Measurements from ENCODE around the gene DOCK4. TPM values are rescaled to one million over a fixed set of nuclear protein-coding genes. Genes with fewer than 3 reads are reported as not detected.

Gene DOCK4
- total RNA-seq, 1 donor from 2014 or later: 13.9 TPM

DNA sequence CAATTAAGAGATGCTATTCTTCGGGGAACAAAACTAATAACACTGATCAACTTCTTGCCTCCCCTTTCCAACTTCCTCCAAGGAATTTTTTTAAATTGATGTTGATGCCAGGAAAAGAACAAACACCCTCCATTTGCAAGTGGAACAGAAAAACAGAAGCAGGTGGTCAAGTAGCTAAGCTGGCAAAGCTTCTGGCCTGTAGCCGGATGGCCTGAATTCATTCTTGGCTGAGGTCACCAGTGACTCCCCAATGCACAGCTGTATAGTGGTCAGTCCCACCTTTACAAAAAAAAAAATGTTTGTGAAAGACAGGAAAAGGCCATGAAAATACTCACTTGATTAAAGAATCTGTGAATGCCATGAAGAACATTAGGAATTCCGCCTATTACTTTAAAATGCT, 39.1 kb downstream of the DOCK4 start:
- intact Hi-C loops (cut with micrococcal nuclease): no loop called here
- no peak for DNase-seq
- no peak for ATAC-seq

DNA sequence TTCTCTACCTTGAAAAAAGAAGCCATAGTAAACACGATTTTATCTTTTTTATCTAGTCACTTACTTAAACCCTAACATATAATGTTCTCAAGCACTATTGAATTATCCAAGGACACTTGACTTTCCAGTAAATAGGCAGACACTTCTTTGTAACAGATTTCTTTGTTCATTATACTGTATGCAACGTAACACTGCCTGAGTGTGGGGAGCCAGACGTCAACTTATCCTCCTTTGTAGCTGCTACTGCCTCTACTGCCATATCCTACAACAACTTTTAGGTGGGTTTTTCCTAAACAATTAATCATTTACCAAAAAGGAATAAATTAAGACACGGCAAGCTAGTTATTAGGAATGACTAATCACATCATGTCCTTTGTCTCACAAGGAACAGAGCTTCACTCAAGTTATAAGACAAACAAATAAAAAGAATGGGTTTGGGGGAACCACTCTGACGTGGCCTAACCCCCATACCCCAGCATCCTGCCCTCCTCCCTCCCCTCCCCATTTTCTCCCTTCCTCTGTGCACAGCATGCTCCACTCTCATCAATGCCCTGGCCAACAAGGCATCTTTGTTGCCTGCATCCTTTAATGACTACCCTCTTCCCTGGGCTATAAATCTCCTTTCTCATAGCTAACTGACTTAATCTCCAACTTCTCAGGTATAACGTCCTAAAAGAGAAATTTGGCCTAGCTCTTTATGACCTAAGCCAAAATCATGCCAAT, 43.3 kb downstream of the DOCK4 start:
- intact Hi-C loops (cut with micrococcal nuclease): no loop called here
- ATAC-seq: no peak

DNA sequence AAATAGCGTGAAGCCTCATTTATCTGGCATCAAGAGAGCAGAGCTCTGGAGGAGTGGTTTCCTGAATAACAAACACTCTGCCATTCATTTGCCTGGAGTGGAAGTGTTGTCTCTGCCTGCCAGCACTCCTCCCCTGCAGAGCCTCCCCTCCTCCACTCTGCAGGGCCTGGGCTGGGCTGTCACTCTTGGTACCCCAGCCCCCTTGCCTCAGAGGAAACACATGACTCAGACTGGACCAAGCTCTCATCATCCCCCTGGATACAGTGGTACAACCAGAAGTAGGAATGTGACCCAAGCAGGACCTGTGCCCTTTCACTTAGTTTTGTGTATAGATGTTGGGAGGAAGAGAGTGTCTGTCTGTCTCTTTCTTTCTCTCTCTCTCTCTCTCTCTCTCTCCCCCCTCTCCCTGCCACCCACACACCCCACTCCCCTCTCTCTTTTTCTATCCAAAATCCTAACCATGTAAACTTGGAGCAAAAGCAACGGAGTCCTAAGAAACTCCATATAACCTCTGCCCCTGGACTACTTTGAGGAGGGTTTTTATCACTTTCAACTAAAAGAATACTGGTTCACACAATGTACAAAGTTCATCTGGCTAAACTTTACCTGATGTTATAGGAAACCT, 43.9 kb downstream of the DOCK4 start:
- ATAC-seq (peak; percentile 94), DNase-seq (peak; percentile 49)
- intact Hi-C loops (cut with micrococcal nuclease): no loop called here

More for the DNA sequence above, 43.3 kb downstream of the DOCK4 start:
- DNase-seq: no peak

DNA sequence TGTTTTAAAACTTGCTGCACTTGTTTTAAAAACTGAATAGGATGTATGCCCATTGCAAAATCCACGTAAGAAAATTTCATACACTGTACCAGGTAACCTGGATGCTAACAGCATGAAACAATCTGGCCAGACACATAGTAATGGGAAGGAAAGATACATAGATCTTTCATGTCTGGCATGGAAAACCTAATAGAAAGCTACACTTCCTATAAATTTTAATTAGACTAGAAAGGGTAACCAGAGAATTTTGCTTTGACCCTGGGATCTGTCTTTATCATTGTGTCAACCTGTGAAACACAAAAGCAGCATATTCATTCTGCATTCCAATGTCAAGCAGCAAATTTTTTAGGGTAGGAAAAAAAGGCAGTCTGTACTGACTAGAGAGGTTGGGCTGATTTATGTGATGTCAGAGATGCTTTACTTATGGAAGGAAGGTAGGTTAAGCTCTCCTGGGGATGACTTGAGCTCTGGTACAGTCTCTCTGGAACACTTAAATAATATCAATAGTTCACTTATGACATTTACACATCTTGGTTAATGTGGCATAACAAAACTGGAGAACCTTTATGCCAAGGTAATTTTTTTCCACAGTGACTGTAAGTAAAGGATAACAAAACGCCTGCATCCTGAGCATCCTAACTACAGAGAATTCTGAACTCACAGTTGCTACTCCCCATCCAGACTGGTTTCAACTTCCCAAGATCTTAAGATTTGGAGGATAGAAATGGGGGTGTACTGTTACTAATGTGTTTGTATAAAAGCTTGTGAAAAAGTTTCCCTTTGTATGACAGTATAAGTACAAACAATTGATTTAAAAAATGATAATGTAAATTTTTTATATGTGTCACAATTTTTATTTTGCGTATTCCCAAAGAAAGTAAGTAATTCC, 44.7 kb downstream of the DOCK4 start:
- ATAC-seq (no peak), DNase-seq (no peak)
- intact Hi-C loops (cut with micrococcal nuclease): no loop called here

DNA sequence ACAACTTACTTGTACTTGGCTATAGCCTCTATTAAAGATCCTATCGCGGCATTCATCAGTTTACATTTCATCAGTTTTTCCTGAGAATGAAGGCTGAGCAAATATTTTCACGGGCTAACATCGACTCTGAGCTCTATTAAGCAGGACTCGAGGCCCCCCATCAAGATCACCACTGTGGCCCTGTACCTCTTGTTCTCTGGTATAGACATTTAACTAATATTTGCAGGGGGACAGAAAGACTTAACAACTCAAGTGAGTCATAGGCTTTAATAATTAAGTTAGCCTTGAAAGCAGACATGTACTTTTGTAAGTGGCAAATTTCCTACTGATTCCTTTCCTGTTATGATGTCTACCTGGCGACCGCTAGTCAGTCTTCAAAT, 45.4 kb downstream of the DOCK4 start:
- ATAC-seq (no peak), DNase-seq (no peak)
- intact Hi-C loops (cut with micrococcal nuclease): no loop called here

DNA sequence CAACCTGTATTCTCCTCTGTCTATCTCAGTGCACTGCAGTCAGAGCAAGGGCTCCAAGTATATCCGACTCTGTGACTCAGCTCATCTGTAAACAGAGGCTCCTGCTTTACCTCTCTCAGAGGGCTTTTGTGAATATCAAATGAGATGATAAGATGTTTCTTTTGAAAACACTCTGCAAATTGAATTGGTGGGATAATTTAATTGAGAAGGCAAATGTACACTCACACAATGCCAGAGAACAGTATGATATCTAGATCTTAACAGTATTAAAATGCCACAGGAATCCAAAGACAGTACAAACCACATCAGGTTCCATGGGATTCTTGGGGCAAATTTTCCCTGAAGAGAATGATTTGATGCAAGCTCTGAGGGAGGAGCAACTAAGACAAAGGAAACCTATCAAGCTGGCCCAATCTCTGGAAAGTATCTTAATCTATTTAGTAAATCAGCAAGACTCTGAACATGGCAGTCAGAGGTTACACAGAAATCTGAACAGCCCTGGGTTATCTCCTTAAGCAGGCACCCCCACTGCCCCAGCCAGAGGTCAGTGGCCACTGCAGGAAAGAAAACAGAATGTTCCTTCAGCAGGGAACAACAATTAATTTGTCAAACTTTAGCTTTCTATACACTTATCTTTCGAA, 45.9 kb downstream of the DOCK4 start:
- intact Hi-C loops (cut with micrococcal nuclease): no loop called here
- ATAC-seq (no peak), DNase-seq (no peak)

DNA sequence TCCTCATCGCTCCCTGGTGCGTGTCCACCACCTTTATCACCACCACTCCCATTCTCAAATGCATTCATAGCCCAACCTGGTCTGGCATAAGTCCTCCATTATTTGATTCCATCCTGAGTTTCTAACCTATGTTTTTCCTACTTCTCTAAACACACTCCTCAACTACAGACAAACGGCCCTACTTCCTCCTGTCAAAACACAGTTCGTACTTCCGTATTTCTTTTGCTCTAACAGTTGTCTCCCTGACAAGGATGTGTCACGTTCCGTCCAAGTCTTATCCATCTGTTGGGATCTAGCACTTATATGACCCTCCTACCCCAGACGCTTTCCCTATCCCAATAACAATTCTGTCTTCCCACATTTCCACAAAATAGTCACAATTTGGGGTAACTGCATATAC, 46.8 kb downstream of the DOCK4 start:
- DNase-seq: no peak
- no peak for ATAC-seq
- intact Hi-C loops (cut with micrococcal nuclease): no loop called here

DNA sequence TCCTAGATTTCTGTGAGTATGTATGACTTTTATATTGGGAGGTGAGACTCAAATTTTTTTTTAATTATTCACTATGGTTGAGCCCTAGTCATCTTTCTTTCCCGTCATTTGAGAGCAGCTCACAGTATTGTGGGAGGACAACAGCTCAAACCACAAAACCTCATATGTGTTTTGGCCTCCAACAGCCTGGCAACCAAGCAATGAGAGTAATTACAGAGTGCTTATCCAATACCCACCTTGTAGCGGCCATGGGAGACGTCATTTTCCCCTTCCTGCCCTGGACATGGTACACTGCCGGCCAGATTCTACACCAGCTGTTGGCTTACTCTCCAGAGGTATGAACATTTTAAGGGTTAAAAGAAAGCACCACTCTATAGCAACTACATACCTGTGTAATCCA, 49.1 kb downstream of the DOCK4 start:
- no peak for ATAC-seq
- intact Hi-C loops (cut with micrococcal nuclease): no loop called here
- no peak for DNase-seq

DNA sequence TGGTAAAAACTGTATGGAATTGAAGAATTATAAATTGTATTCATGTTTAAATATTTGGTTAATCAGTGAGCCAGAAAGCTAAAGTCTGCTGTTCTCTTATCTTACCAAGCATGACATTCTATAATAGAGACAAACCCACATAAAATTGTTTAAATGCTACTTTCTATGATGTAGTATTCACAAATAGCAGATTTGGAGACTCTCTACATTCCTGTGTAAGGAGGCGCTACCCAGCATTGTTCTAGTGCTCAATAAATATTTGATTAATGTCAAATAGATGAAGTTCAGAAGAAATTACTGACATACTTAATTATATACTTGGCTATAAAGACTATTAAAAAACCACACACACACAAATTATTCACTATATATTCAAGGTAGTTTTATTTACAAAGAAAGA, 49.8 kb downstream of the DOCK4 start:
- ATAC-seq (no peak), DNase-seq (no peak)
- intact Hi-C loops (cut with micrococcal nuclease): no loop called here

DNA sequence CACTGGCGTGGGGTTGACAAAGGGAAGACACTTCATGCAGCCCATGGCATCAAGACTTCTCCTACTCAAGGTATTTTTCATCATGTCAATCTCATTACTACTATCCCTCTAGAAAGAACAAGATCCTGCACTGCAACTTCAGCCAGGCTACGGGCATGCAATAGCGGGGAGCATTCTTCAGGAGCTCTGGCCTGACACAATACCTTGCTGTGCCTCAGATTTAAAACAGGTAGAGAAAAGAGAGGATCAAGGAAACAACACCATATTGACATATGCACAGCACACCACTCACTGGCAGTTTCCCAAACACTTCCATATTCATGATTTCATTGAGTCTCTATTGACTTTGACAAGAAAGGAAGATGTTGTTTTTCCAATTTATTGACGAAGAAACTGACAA, 51.5 kb downstream of the DOCK4 start:
- ATAC-seq (no peak), DNase-seq (no peak)
- intact Hi-C loops (cut with micrococcal nuclease): no loop called here

DNA sequence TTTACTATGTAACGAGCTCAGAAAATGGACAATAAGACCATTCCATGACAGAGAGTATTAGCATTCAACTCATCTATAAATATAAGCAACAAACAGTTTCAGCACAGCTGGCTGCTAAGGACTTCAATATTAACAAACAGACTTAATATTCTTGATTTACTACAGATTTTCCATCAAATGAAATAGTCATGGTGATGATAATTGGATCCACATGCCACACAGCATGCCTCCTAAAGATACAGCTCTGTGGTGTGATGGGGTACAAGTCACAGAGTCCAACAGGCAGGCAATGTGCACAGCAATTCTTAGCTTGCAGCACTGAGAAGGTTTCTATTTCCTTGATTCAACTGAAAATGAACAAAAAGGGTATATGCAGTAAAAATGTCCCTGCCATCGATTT, 54.0 kb downstream of the DOCK4 start:
- intact Hi-C loops (cut with micrococcal nuclease): no loop called here
- ATAC-seq (no peak), DNase-seq (no peak)

DNA sequence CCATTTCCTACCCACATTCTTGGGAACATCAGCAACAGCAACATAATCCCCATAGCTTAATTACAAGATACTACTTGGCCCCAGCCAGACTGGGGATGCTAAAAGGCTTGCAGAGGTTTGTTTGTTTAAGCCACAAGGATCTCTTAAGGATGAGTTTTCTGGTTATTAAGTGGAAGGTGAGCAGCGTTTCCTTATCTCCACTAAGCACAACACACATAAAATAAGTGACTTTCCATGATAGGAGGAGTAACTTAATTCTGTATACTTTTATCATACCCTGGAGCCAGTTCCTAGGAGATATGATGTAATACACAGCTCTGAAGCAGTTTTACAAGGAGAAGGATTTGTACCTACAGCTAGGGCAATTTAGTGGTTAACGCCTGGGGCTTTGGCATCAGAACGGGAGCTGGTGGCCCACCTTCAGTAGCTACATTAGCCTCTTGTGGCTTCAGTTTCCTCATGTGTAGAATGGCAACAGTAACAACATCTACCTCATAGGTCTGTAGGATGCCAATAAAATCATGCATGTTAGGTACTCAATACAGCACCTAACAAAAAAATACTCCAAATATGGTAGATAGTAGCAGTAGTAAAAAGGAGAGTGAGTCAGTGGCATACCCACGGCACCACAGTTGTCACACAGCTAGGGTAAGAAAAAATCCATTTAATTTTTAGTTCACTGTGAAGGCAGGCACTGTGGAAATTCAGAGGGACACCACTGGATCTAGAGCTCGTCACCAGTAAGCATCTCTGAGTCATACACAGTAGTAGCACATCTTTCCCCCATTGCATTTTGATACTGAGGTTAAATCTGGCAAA, 55.2 kb downstream of the DOCK4 start:
- no peak for ATAC-seq
- no peak for DNase-seq
- intact Hi-C loops (cut with micrococcal nuclease): no loop called here

DNA sequence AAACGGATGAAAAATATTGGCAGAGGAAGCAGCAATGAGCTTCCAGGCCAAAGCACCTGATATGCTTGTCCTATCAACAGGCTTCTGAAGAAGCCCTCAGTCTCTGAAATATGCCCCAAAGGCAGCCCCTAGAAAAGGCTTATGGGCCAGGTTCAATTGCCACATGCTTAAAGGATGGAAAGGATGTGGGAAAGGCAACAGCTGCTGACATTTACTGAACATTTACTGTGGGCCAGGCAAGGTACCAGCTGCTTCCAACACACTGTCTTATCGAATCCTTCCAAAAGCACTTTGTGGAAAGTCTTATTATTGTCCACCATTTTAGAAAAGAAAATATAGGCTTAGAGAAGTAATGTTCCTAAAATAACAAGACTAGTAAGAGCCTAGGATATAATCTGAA, 56.5 kb downstream of the DOCK4 start:
- intact Hi-C loops (cut with micrococcal nuclease): no loop called here
- ATAC-seq: no peak
- DNase-seq: no peak

DNA sequence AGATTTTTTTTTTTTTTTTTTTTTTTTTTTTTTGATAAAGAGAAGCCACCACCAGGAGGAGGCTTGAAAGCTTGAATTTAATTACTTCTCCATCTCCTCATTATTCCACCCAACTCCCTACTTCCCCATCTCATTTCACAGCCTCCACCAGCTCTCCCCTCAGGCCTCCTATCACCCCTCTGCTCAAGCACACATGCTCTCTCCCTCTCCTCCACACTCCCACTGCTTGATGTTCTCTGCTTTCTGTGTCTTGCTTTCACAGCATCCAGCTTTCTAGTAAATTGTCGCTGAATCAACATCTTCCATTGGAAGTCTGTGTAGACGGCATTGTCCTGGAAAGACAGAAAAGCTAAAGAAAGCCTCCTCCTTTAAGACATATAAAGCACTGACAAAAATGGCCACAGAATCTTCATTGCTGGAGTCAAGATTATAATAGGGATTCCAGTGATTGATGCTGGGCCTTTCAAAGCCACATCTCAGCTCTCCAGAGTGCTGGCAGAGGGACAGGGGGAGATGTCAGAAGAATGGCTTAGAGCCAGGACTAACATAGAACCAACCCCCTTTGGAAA, 58.3 kb downstream of the DOCK4 start:
- intact Hi-C loops (cut with micrococcal nuclease): no loop called here
- no peak for ATAC-seq
- DNase-seq: no peak

DNA sequence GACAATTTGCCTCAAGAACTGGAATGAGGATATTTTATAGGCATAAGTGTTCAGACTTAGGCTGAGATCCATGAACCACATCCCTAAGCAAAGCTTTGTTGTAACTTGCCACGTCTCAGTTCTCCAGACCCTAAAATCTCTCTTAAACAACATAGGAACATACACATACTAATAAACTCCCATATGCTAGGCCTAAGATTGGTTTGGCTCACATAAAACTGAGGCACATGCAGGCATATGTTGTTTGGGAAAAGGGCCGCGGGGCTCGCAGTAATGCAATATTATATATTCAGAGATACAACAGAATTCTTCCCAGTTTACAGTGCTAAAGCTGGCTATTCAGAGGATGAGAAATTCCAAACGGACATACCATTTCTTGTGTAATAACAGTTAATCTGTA, 61.0 kb downstream of the DOCK4 start:
- intact Hi-C loops (cut with micrococcal nuclease): no loop called here
- DNase-seq: no peak
- no peak for ATAC-seq

DNA sequence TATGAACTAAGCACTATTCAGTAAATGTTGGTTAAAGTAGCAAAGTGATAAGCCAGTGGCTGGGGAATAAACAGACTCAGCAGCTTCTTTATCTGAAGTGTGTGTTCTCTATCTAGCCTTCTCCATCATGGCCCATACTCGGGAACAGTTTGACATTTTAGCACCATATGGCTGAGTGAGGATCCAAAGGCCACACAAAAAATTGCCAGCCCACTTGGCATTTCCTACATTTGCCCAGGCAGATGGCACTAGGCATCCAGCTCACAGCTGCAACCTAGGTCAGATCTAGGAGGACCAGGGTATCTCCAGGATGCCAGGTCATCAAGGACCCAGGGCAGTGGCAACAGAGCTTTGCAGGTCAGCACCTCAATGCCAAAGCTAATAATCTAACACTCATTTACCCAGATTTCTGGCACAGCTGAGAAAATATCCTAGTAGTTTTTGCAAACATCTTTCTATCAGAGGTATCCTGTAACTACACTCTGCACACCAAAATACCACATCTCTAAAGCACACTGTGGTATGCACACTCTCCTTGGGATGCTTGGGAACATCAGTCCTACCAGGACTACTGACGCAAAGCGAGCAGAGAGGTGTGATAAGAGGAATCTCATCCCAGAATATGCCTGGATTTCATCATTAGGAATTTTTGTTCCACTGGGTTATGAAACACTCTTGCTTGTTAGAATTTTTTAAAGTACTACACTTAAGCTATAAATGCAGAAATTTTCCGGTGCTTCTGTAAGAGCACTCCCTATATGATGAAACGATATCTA, 61.7 kb downstream of the DOCK4 start:
- DNase-seq (no peak), ATAC-seq (peak; percentile 83)
- intact Hi-C loops (cut with micrococcal nuclease): no loop called here

DNA sequence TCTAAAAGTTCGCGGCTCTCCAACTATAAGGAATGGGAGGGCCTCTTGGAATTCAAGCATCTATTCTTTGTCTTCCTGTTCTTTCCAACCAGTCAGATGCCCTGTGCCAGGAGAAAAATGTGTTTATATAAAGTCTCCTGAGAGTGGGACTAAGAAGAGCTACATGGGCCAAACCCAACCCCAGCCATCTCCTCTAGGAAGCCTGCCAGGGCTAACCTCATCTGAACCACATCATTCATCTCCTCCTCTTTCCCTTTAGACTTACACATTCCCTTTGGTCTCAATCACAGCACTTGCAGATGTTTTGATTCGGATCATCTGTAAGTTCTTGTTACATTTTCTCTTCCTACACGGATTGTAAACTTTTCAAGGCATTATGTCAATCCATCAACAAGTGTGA, 62.6 kb downstream of the DOCK4 start:
- intact Hi-C loops (cut with micrococcal nuclease): no loop called here
- ATAC-seq: peak; percentile 91
- peak; percentile 41 for DNase-seq

DNA sequence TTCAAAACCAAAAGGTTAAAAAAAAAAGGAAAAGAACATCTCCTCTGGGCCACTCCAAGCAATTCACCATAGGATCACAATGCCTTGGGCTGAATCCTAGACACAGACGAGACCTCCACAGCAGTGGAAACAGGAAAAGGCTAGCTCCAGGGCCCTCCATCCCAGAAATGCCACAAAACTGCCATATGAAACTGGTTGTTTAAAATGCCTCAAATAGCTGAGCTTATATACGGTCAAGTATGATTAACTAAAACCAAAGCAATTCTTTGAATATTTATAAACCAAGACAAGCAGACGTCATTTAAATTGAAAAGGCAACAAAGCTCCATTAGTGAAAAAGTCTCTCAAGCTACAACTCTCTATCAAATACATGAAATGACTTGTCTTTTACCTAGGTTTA, 63.1 kb downstream of the DOCK4 start:
- no peak for DNase-seq
- ATAC-seq: no peak
- intact Hi-C loops (cut with micrococcal nuclease): no loop called here
